Adipocyte (in vitro differentiated cells): Measurements from ENCODE around the gene TMEM135.

Experiments used
- DNase-seq: peaks from one replicate; pipeline ENCODE4 v3.0.0-alpha.2; 2015; ENCODE audit warnings: low read depth
- H3K27me3 ChIP-seq: replicated peaks from 2 replicates; pipeline ENCODE4 v1.7.0; 2013; ENCODE audit warnings: mild to moderate bottlenecking, low read length, moderate library complexity; ENCODE audit not compliant: control insufficient read depth, insufficient read depth
- H3K36me3 ChIP-seq: 2 replicates; pipeline ENCODE4 v1.7.0; 2013; ENCODE audit warnings: low read length, mild to moderate bottlenecking, moderate library complexity; ENCODE audit not compliant: control insufficient read depth, insufficient read depth, severe bottlenecking
- H3K4me1 ChIP-seq: 2 replicates; pipeline ENCODE4 v1.7.0; 2013; ENCODE audit warnings: mild to moderate bottlenecking, low read length, moderate library complexity; ENCODE audit not compliant: control insufficient read depth, insufficient read depth
- H3K4me3 ChIP-seq: 2 replicates; pipeline ENCODE4 v1.7.0; 2013; ENCODE audit warnings: mild to moderate bottlenecking, low read length, moderate library complexity
- H3K9ac ChIP-seq: 2 replicates; pipeline ENCODE4 v1.7.0; 2013; ENCODE audit warnings: mild to moderate bottlenecking, low read length, moderate library complexity
- H3K9me3 ChIP-seq: 2 replicates; pipeline ENCODE4 v1.7.0; 2013; ENCODE audit warnings: mild to moderate bottlenecking, low read length, moderate library complexity; ENCODE audit not compliant: control insufficient read depth

TMEM135 gene

GRCh38 chr11:87046824-87047223 lies 9.1 kb downstream of the TMEM135 start:
- no peak overlapping the region for H3K9ac ChIP-seq
- no peaks in the 10 kb centered on the region for H3K9me3 ChIP-seq
- peaks cover under 1% of the 10 kb centered on the region for H3K4me1 ChIP-seq
- H3K27me3 ChIP-seq, result no peaks in the 10 kb centered on the region
- peaks cover 27% of the 10 kb centered on the region for H3K36me3 ChIP-seq
- H3K4me3 ChIP-seq, result no peak overlapping the region
- DNase-seq, result no peak

GRCh38 chr11:87056091-87056490 lies 18.4 kb downstream of the TMEM135 start:
- no peaks in the 10 kb centered on the region for H3K9me3 ChIP-seq
- DNase-seq, result no peak
- no peak overlapping the region for H3K4me3 ChIP-seq
- no peaks in the 10 kb centered on the region for H3K4me1 ChIP-seq
- no peaks in the 10 kb centered on the region for H3K36me3 ChIP-seq
- no peaks in the 10 kb centered on the region for H3K27me3 ChIP-seq
- H3K9ac ChIP-seq, result no peak overlapping the region

DNA sequence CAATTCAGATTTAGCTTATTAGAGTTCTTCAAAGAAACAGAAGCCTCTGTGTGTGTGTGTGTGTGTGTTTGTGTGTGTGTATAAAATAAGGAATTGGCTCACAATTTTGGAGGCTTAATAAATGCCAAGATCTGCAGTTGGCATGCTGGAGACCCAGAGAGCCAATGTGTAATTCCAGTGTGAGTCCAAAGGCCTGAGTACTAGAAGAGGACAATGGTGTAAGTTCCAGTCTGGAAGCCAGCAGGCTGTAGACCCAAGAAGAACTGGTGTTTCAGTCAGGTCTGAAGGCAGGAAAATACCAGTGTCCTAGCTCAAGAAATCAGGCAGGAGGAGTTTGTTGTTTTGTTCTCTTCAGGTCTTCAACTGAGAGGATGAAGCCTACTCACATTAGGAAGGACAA lies 20.0 kb downstream of the TMEM135 start:
- Histone ChIP-seq H3K9me3 (no peaks in the 10 kb centered on the region), H3K4me3 (no peak overlapping the region), H3K27me3 (no peaks in the 10 kb centered on the region), H3K9ac (no peak overlapping the region), H3K36me3 (no peaks in the 10 kb centered on the region), H3K4me1 (peaks cover 2% of the 10 kb centered on the region)
- DNase-seq, result no peak

DNA sequence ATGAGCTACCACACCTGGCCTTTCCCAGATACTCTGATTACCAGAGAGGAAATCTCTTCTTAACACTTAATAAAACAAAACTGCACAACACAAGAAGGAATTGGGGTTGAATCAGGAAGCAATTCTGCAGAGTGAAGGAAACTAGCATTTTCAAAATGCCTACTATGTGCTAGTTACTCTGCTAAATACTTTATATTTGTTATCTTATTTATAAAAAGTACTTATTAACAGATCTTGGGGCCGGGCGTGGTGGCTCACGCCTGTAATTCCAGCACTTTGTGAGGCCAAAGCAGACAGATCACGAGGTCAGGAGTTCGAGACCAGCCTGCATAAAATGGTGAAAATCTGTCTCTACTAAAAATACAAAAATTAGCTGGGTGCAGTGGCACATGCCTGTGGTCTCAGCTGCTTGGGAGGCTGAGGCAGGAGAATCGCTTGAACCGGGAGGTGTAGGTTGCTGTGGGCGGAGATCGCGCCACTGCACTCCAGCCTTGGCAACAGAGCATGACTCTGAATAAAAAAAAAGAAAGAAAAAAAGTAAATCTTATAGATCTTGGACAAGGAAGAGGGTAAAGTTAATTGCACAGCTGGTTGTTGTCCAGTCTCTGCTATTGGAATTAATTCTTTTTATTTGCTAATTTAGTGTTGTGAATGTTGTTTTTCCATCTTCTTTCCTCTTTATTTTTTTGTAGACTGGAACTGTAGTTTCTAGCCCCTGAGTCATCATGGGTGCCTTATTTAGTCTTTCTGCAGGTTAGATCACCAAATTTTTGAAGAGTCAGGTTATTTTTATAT lies 22.1 kb downstream of the TMEM135 start:
- Histone ChIP-seq H3K4me1 (peaks cover 2% of the 10 kb centered on the region), H3K36me3 (peaks cover 8% of the 10 kb centered on the region), H3K9me3 (no peaks in the 10 kb centered on the region), H3K27me3 (no peaks in the 10 kb centered on the region), H3K9ac (no peak overlapping the region), H3K4me3 (no peak overlapping the region)
- DNase-seq, result no peak

DNA sequence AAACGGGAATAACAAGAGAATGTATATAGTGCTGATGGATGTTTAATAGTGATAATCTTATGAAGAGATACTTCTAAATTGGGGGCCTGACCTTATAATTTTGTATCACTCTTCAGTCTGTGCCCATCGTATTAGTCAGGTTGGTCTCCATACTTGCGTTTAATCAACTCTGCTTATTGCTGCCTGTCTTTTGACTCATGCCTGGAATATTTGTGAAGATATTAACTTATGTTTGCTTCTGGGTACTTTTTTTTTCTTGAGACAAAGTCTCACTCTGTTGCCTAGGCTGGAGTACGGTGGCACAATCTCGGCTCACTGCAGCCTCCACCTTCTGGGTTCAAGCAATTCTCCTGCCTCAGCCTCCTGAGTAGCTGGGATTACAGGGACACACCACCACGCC lies 24.0 kb downstream of the TMEM135 start:
- H3K27me3 ChIP-seq, result no peaks in the 10 kb centered on the region

DNA sequence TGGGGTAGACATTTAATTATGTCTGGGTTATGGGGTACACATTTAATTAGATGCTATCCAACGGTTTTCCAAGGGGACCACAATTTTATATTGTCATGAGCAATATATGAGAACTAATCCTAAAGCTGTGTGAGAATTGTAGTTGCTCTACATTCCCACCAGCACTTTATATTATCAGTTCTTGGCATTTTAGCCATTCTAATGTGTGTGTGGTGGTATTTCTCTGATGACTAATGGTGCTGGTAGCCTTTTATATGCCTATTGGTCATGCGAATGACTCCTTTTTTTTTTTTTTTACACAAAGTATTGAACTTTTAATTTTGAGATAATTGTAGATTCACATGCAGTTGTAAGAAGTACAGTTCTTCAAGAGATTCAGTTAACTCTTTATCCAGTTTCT lies 26.2 kb downstream of the TMEM135 start:
- no peaks in the 10 kb centered on the region for H3K27me3 ChIP-seq
- no peak overlapping the region for H3K4me3 ChIP-seq
- no peak for DNase-seq
- peaks cover 22% of the 10 kb centered on the region for H3K36me3 ChIP-seq
- no peaks in the 10 kb centered on the region for H3K9me3 ChIP-seq
- no peak overlapping the region for H3K9ac ChIP-seq
- H3K4me1 ChIP-seq, result peaks cover 2% of the 10 kb centered on the region

More for the DNA sequence above, 24.0 kb downstream of the TMEM135 start:
- Histone ChIP-seq H3K4me1 (peaks cover 2% of the 10 kb centered on the region), H3K4me3 (no peak overlapping the region), H3K36me3 (peaks cover 8% of the 10 kb centered on the region), H3K9ac (no peak overlapping the region), H3K9me3 (no peaks in the 10 kb centered on the region)
- DNase-seq, result no peak

DNA sequence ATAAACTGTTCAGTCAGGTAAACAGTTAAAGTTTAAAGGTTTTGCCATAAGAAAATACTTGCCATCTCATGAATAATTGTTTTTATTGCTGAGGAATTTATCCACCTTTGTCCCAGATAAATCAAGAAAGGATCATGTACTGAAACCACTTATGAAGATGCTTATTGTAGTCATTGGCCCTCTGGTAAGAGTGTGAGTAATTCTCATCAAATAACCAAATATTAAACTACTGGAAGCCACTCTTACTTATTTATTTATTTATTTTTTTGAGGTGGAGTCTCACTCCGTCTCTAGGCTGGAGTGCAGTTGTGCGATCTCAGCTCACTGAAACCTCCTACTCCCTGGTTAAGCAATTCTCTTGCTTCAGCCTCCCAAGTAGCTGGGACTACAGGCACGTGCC lies 35.1 kb downstream of the TMEM135 start:
- Histone ChIP-seq H3K9ac (no peak overlapping the region), H3K36me3 (peaks cover 88% of the 10 kb centered on the region)

GRCh38 chr11:87076260-87076783 lies 38.6 kb downstream of the TMEM135 start:
- H3K9me3 ChIP-seq, result no peaks in the 10 kb centered on the region
- DNase-seq, result no peak
- H3K4me3 ChIP-seq, result no peak overlapping the region
- no peak overlapping the region for H3K9ac ChIP-seq
- no peaks in the 10 kb centered on the region for H3K4me1 ChIP-seq
- peaks cover 69% of the 10 kb centered on the region for H3K36me3 ChIP-seq
- H3K27me3 ChIP-seq, result no peaks in the 10 kb centered on the region

More for the DNA sequence above, 35.1 kb downstream of the TMEM135 start:
- Histone ChIP-seq H3K4me1 (no peaks in the 10 kb centered on the region), H3K4me3 (no peak overlapping the region), H3K9me3 (no peaks in the 10 kb centered on the region), H3K27me3 (no peaks in the 10 kb centered on the region)
- DNase-seq, result no peak

GRCh38 chr11:87076874-87077429 lies 39.2 kb downstream of the TMEM135 start:
- Histone ChIP-seq H3K9me3 (no peaks in the 10 kb centered on the region), H3K4me1 (no peaks in the 10 kb centered on the region), H3K36me3 (peaks cover 66% of the 10 kb centered on the region), H3K4me3 (no peak overlapping the region), H3K27me3 (no peaks in the 10 kb centered on the region), H3K9ac (no peak overlapping the region)
- DNase-seq, result no peak

- no peak for DNase-seq
- H3K27me3 ChIP-seq, result no peaks in the 10 kb centered on the region
- no peaks in the 10 kb centered on the region for H3K9me3 ChIP-seq
- no peaks in the 10 kb centered on the region for H3K4me1 ChIP-seq
- peaks cover 44% of the 10 kb centered on the region for H3K36me3 ChIP-seq
- no peak overlapping the region for H3K9ac ChIP-seq
- H3K4me3 ChIP-seq, result peak overlapping the region; percentile 3
Observed at GRCh38 chr11:87081358-87081757, 43.6 kb downstream of the TMEM135 start.

DNA sequence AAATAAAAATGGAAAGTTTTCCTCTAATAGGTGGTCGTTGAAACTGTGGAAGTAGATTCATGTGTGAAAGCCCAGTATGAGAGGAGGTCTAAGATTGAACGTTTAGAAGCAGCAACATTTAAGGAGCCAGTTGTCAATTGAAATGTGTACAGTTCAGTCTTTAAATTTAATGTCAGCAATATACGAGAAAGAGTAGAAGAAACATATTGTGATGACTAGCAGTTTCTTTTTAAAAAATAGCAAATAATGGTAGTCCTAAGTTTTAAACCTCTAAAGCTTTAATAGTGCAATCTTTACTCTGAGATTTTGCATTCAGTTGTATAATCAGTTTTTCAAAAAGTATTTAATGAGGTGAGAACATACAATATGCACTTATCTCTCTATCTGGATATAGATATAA lies 44.9 kb downstream of the TMEM135 start:
- Histone ChIP-seq H3K4me3 (no peak overlapping the region), H3K36me3 (peaks cover 44% of the 10 kb centered on the region), H3K4me1 (no peaks in the 10 kb centered on the region), H3K9me3 (no peaks in the 10 kb centered on the region), H3K9ac (no peak overlapping the region), H3K27me3 (no peaks in the 10 kb centered on the region)
- DNase-seq, result no peak
